Erythroblast (primary cell): Measurements from ENCODE around the gene TFDP2.
A peak's percentile ranks its signal among the peaks of the same experiment; 100 is the strongest.
"Not testable (repeated sequence)": the region's sequence is repeated elsewhere in the genome, so short reads cannot be mapped to it uniquely, and the experiment has no call there.

Experiments
- DNase-seq, 2 experiments: peaks; one replicate each; lab custom pipeline; 2025; lab: John Stamatoyannopoulos, UW
- GATA1 ChIP-seq: IDR thresholded peaks from 2 replicates; pipeline ENCODE4 v1.6.1; 2011; ENCODE audit warnings: low read depth, mild to moderate bottlenecking, control low read depth, low read length, moderate library complexity
- POLR2A ChIP-seq: IDR thresholded peaks from 2 replicates; pipeline ENCODE4 v1.6.1; 2011; ENCODE audit warnings: mild to moderate bottlenecking, low read length

The TFDP2 gene

DNA sequence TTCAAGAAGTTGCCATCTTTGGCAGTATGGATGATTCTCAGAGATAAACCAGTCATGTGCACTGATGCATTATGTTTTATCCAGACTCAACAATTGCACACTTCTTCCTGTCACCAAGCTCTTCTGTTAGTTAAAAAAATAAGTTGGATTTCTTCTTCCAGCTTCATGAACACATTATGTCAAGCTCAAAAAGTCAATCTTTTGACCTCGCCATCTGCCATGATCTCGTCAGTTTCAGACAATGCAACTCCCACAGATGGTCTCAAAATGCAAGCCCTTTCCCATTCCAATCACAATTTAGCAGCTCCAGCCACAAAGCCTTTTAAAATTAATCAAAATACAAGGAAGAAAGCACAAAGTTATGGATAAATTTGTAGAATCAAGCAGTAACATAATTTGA is 42.8 kb downstream of the TFDP2 start:
- no peak for DNase-seq
- TF ChIP-seq POLR2A (no peak), GATA1 (no peak)

- TF ChIP-seq POLR2A (no peak), GATA1 (no peak)
- DNase-seq = no peak
Observed at GRCh38 chr3:142105991-142106390, 43.4 kb downstream of the TFDP2 start.

DNA sequence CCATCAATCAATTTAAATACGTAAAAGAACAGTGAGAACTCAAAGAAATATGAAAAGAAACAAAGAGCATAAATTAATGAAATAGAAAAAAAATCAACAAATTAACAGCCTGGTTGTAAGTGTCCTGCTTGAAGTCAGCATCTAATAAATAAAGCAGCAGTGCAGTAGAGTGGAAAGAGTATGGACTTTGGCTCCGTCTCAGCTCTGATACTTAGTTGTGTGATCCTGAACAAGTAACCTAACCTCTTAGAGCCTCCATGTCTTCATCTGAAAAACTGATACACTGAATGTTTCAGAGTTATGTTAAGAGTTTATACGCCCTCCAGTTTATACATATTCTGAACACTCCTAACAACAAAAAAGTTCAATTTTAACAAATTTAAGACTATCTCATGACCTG is 44.6 kb downstream of the TFDP2 start:
- TF ChIP-seq POLR2A (no peak), GATA1 (no peak)
- DNase-seq = no peak

DNA sequence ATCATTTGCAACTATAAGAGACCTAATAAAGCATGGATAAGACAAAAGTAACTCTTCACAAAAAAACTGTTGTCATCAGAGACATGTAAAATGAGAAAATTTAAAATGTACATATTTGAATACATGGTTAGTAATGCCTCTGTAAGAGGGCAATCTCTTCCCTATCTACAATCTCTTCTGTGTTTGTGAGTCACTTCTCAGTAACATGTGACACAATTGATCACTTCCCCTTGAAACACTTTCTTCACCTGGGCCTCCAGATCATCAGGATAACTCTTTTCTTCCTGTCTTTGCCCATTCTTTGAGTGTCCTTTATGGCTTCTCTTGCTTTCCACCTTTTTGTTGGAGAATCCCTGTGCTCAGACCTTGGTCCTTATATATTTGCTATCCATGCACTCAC is 50.4 kb downstream of the TFDP2 start:
- DNase-seq = peak; percentile 5 to 18

GRCh38 chr3:142097099-142097843 is 52.1 kb downstream of the TFDP2 start:
- TF ChIP-seq POLR2A = no peak
- TF ChIP-seq GATA1 = no peak
- DNase-seq = no peak

More for the DNA sequence above, 50.4 kb downstream of the TFDP2 start:
- no peak for TF ChIP-seq GATA1

DNA sequence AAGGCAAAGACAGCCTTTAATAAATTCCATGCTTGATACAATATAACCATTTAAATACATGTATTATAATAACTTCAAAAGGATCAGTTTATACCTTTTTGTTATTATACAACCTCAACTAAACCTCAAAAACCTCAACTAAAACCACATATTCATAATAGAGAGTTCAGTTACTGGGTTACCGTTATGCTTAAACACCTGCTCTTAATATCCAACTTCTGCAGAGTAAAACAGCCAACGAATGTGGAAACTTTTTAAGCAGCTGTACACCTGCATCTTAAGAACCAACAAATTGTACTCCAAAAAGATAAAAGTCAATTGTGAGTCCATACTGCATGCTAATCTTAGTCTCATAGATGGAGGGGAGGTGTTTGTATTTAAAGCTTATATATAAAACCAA is 53.5 kb downstream of the TFDP2 start:
- DNase-seq = no peak
- TF ChIP-seq GATA1 = no peak
- TF ChIP-seq POLR2A = no peak

DNA sequence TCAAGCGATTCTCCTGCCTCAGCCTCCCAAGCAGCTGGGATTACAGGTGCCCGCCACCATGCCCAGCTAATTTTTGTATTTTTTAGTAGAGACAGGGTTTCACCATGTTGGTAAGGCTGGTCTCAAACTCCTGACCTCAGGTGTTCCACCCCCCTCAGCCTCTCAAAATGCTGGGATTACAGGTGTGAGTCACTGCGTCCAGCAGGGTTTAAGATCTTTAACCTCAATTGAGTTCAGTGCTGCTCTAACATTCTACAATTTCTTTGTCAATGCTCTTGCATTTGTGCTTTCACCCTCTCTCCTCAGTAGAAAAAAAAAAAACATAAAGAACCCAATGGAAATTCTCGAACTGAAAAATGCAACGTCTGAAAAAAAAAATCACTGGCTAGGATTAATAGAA is 60.4 kb downstream of the TFDP2 start:
- DNase-seq = not testable (repeated sequence)

DNA sequence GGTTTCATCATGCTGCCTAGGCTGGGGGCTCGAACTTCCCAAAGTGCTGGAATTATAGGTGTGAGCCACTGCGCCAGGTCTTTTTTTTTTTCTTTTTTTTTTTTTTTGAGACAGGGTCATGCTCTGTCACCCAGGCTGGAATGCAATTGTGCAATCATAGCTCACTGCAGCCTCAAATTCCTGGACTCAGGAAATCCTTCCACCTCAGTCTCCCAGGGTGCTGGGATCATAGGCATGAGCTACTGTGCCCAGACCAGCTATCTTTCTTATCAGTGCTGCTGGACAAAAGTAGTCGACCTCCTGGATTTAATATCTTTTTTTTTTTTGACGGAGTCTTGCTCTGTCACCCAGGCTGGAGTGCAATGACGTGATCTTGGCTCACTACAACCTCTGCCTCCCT is 60.8 kb downstream of the TFDP2 start:
- TF ChIP-seq POLR2A (no peak), GATA1 (no peak)

DNA sequence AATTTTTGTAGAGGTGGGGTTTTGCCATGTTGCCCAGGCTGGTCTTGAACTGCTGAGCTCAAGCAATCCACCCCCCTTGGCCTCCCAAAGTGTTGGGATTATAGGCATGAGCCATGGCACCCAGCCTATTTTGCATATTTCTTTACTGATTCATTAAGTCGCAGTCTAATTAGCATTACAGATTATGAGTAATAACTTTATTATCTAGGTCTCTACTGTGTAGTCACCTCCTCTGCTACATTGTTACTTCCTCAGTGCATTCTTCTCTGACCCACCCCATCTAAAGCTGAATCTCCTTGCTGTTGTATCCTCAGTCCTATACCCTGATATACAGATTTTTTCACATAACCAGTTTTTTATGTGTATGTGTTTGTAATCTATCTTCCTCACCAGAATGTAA is 61.7 kb downstream of the TFDP2 start:
- DNase-seq = no peak
- TF ChIP-seq GATA1 (no peak), POLR2A (no peak)

More for the DNA sequence above, 60.8 kb downstream of the TFDP2 start:
- DNase-seq = no peak

DNA sequence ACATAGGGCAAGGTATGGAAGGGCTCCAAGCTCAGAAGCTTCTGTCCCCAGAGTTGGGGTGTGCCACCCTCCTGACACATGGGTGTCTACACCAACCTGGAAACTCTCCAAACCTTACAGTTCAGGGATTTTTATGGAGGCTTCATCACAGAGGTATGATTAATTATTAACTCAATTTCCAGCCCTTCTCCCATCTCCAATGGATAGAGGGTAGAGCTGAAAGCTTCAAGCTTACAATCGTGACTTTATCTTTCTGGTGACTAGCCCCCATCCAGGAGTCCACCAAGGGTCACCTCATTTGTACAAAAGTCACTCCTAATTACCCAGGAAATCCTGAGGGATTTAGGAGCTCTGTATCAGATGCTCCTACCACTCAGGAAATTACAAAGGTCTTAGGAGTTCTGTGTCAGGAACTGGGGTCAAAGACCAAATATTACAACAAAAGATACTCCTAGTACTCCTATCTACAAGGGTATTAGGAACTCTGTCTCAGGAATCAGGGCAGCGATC is 62.7 kb downstream of the TFDP2 start:
- TF ChIP-seq GATA1 (no peak), POLR2A (no peak)
- DNase-seq = no peak

- TF ChIP-seq GATA1 (no peak), POLR2A (no peak)
- DNase-seq = no peak
Observed at GRCh38 chr3:142081178-142081577, 68.2 kb downstream of the TFDP2 start.

DNA sequence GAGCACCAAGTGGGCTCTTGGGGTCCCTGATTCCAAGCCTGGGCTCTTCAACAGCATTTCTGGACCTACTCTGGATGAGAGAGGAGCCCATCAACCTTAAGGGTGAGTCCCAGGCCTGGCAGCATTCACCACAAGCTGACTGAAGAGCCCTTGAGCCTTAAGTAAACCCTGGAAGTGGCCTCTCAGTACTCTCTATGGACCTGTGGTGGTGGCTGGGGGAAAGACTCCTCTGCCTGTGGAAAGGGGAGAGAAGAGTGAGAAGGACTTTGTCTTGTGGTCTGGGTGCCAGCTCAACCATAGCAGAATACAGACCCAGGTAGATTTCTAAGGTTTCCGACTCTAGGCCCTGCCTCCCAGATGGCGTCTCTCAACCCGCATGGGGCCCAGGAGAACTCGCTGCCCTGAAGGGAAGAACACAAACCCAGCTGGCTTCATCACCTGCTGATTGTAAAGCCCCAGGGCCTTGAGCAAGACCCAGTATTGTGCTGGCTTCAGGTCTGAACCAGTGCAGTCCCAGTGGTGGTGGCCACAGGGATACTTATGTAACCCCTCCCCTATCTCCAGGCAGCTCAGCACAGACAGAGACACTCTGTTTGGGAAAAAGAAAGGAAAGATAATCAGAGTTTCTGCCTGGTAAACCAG is 71.4 kb downstream of the TFDP2 start:
- no peak for TF ChIP-seq POLR2A
- no peak for TF ChIP-seq GATA1
- DNase-seq = no peak

- TF ChIP-seq POLR2A (no peak), GATA1 (no peak)
Observed at GRCh38 chr3:142077155-142077858, 72.0 kb downstream of the TFDP2 start.

GRCh38 chr3:142075656-142076055 is 73.7 kb downstream of the TFDP2 start:
- DNase-seq = not testable (repeated sequence)

More at GRCh38 chr3:142077155-142077858, 72.0 kb downstream of the TFDP2 start:
- DNase-seq = no peak
